Measurements from ENCODE around the gene SFXN5.
A peak's percentile ranks its signal among the peaks of the same experiment; 100 is the strongest.

SFXN5 gene

GRCh38 chr2:72950558-72951255 lies 120.8 kb downstream of the SFXN5 start:
- no peak for DNase-seq
- ATAC-seq = no peak
- Mint-ChIP-seq H3K4me1 (peaks cover 24% of the 10 kb centered on the region), H3K27ac (peak overlapping the region in 1 of 2 donors; percentile 35), H3K4me3 (no peak overlapping the region), H3K9me3 (no peaks in the 10 kb centered on the region), H3K27me3 (no peaks in the 10 kb centered on the region)

- H3K27me3 Mint-ChIP-seq = no peaks in the 10 kb centered on the region
- ATAC-seq (no peak), DNase-seq (no peak)
- no peaks in the 10 kb centered on the region for H3K9me3 Mint-ChIP-seq
- H3K27ac Mint-ChIP-seq = peak overlapping the region in 1 of 2 donors; percentile 69
- H3K4me3 Mint-ChIP-seq = no peak overlapping the region
- peaks cover 23% of the 10 kb centered on the region for H3K4me1 Mint-ChIP-seq
Measured at GRCh38 chr2:72949642-72950041, 121.9 kb downstream of the SFXN5 start.

DNA sequence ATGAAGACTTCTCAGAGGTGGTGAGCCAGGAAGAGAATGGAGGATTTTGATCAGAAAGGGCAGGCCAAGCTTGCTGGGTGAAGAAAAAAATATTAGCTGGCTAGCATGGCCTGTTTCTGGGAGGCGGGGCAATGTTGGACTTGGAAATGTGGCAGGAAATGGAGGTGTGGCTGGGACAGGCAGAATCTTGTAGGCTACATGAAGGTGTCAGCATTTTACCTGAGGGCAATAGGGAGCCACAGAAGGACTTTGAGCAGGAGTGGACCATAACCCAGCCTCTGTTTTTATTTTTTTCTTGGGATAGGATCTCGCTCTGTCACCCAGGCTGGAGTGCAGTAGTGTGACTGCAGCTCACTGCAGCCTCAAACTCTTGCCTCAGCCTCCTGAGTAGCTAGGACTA lies 122.5 kb downstream of the SFXN5 start:
- Mint-ChIP-seq H3K27me3 (no peaks in the 10 kb centered on the region), H3K4me3 (no peak overlapping the region), H3K9me3 (no peaks in the 10 kb centered on the region), H3K27ac (peak overlapping the region in 1 of 2 donors; percentile 28), H3K4me1 (peaks cover 17% of the 10 kb centered on the region)
- DNase-seq (no peak), ATAC-seq (no peak)

- no peaks in the 10 kb centered on the region for H3K9me3 Mint-ChIP-seq
- H3K27ac Mint-ChIP-seq = peak overlapping the region in 1 of 2 donors; percentile 28
- H3K27me3 Mint-ChIP-seq = no peaks in the 10 kb centered on the region
- H3K4me3 Mint-ChIP-seq = no peak overlapping the region
- no peak for DNase-seq
- peaks cover 8% of the 10 kb centered on the region for H3K4me1 Mint-ChIP-seq
- no peak for ATAC-seq
Measured at GRCh38 chr2:72947952-72948830, 123.3 kb downstream of the SFXN5 start.

DNA sequence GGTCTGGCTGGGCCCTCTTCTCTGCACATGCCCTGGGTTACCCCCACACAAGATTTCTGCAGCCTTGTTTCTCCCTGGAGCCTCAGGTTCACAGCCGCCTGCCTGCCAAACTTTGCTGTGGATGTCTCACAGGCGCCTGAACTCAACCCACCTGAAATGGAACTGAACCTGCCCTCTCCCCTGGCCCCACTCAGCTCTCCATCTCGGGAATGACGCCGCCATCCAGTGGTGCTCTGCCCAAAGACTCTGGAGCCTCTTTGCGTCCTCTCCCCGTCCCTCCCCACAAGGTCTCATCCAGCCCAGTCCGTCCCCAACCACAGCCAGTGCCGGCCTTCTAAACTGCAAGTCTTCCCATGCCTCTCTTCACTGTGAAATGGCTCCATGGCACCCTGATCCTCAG lies 125.0 kb downstream of the SFXN5 start:
- no peaks in the 10 kb centered on the region for H3K4me1 Mint-ChIP-seq
- no peak overlapping the region for H3K4me3 Mint-ChIP-seq

DNA sequence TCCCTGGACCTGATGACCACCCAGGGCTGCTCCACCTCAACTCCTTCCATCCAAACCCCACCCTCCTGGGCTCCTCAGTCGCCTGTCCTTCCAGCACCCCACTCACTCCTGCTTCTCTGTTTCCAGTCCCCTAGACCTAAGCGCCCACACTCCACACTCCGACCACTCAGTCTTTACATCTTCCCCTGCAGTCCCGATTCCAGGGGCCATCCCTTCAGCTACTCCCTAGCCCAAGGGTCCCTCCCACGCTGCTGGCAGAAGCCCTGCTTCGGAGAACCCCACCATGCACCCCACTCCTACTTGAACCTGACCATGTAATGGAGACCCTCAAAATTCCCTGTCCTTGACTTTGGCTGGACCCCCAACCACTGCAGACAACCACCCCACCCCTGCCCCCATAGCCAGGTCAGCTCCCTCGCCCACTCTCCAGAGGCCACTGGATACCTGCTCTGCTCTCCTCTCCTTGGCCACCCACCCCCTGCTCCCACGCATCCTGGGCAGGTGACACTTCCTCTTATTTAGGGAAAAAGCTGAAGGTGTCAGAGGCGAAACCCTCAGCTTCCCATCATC lies 126.0 kb downstream of the SFXN5 start:
- ATAC-seq = no peak
- H3K4me3 Mint-ChIP-seq = no peak overlapping the region
- no peaks in the 10 kb centered on the region for H3K27me3 Mint-ChIP-seq
- no peak for DNase-seq
- H3K27ac Mint-ChIP-seq = peak overlapping the region in 1 of 2 donors; percentile 2
- H3K9me3 Mint-ChIP-seq = no peaks in the 10 kb centered on the region
- H3K4me1 Mint-ChIP-seq = no peaks in the 10 kb centered on the region

More for the DNA sequence above, 125.0 kb downstream of the SFXN5 start:
- no peak for DNase-seq
- Mint-ChIP-seq H3K9me3 (no peaks in the 10 kb centered on the region), H3K27ac (no peak overlapping the region), H3K27me3 (no peaks in the 10 kb centered on the region)
- ATAC-seq = no peak

- no peaks in the 10 kb centered on the region for H3K4me1 Mint-ChIP-seq
- H3K4me3 Mint-ChIP-seq = no peak overlapping the region
- DNase-seq (no peak), ATAC-seq (no peak)
- H3K9me3 Mint-ChIP-seq = no peaks in the 10 kb centered on the region
- H3K27ac Mint-ChIP-seq = peak overlapping the region in 1 of 2 donors; percentile 2
- no peaks in the 10 kb centered on the region for H3K27me3 Mint-ChIP-seq
Measured at GRCh38 chr2:72944804-72945449, 126.6 kb downstream of the SFXN5 start.

GRCh38 chr2:72943540-72944395 lies 127.7 kb downstream of the SFXN5 start:
- Mint-ChIP-seq H3K27me3 (no peaks in the 10 kb centered on the region), H3K4me3 (no peak overlapping the region), H3K27ac (no peak overlapping the region), H3K4me1 (no peaks in the 10 kb centered on the region), H3K9me3 (no peaks in the 10 kb centered on the region)
- DNase-seq (no peak), ATAC-seq (no peak)

- H3K27ac Mint-ChIP-seq = no peak overlapping the region
- H3K27me3 Mint-ChIP-seq = no peaks in the 10 kb centered on the region
- no peak for ATAC-seq
- H3K4me1 Mint-ChIP-seq = no peaks in the 10 kb centered on the region
- no peaks in the 10 kb centered on the region for H3K9me3 Mint-ChIP-seq
- H3K4me3 Mint-ChIP-seq = no peak overlapping the region
- DNase-seq = no peak
Measured at GRCh38 chr2:72942881-72943418, 128.6 kb downstream of the SFXN5 start.

GRCh38 chr2:72942293-72942692 lies 129.2 kb downstream of the SFXN5 start:
- DNase-seq (no peak), ATAC-seq (no peak)
- no peaks in the 10 kb centered on the region for H3K4me1 Mint-ChIP-seq

GRCh38 chr2:72940786-72941185 lies 130.7 kb downstream of the SFXN5 start:
- peaks cover 4% of the 10 kb centered on the region for H3K27me3 Mint-ChIP-seq
- H3K4me3 Mint-ChIP-seq = no peak overlapping the region
- no peaks in the 10 kb centered on the region for H3K9me3 Mint-ChIP-seq
- H3K27ac Mint-ChIP-seq = no peak overlapping the region
- ATAC-seq (no peak), DNase-seq (no peak)
- no peaks in the 10 kb centered on the region for H3K4me1 Mint-ChIP-seq

More at GRCh38 chr2:72942293-72942692, 129.2 kb downstream of the SFXN5 start:
- Mint-ChIP-seq H3K9me3 (no peaks in the 10 kb centered on the region), H3K27me3 (no peaks in the 10 kb centered on the region), H3K27ac (peak overlapping the region in 1 of 2 donors; percentile 62), H3K4me3 (no peak overlapping the region)

DNA sequence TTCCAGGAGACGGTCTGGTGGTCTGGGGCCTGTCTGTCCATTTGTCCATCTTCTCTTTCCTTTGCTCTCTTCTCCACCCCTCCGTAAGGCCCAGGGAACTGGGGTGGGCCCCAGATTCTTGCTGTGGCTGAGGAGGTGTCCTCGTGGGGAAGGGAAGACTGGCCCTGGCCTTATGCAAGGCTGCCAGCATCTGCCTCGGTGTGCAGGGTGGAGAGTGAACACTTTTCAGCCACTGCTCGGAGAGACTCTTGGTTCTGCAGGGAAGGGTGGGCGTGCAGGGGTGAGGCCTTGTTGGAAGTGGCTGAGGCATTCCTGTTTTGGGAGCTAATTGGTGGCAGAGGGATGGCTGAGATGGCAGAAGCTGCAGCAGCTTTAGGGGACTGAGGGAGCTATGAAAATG lies 131.2 kb downstream of the SFXN5 start:
- ATAC-seq (no peak), DNase-seq (no peak)
- Mint-ChIP-seq H3K9me3 (no peaks in the 10 kb centered on the region), H3K4me1 (no peaks in the 10 kb centered on the region), H3K4me3 (no peak overlapping the region), H3K27me3 (peaks cover 8% of the 10 kb centered on the region), H3K27ac (peak overlapping the region in 1 of 2 donors; percentile 10)

DNA sequence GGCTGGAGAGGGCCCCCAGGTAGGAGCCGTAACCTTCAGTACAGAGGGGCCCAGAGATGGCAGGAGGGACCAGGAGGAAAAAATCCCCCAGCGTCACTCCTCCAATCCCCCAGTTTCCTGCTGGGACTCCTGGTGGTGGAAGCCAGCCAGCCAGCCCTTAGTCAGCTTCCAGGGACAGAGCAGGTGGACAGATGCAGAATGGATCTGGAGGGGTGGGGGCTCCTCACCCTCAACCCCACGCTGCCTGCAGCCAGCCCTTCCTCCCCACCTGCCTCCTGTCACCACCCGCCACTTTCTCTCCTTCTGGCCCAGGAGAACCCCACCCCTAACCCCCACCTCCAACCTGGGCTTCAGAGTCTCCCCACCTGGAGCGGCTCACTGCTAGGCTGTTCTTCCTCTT lies 133.1 kb downstream of the SFXN5 start:
- Mint-ChIP-seq H3K27ac (no peak overlapping the region), H3K9me3 (no peaks in the 10 kb centered on the region), H3K27me3 (peaks cover 10% of the 10 kb centered on the region), H3K4me3 (no peak overlapping the region), H3K4me1 (no peaks in the 10 kb centered on the region)
- DNase-seq (no peak), ATAC-seq (no peak)

DNA sequence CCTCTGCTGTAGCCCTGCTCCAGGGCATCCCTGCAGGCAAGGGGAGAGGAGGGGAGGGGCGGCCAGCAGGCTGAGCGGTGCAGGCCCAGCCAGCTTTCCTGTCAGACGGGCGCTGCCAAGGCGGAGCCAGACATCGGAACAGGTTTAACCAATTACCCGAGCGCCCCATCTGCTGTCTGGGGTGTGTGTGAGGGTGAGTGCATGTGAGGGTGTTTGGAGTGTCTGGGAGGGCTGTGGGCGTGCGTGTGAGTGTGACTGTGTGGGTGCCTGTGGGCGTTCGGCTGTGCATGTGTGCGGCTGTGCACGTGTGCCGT lies 134.2 kb downstream of the SFXN5 start:
- ATAC-seq = peak; percentile 16
- Mint-ChIP-seq H3K27ac (no peak overlapping the region), H3K27me3 (peaks cover 10% of the 10 kb centered on the region), H3K9me3 (no peaks in the 10 kb centered on the region), H3K4me1 (no peaks in the 10 kb centered on the region), H3K4me3 (no peak overlapping the region)
- DNase-seq = no peak

Data from stimulated activated naive CD8-positive, alpha-beta T cell treated with anti-CD3 and anti-CD28 coated beads, Interleukin-15, amount 100 ng/mL, for 72 hours (primary cell).